Common myeloid progenitor, CD34-positive (primary cell): ENCODE measurements around the gene PTPRN2.

Experiments
- CTCF ChIA-PET: fragments of 350-600 bp; sonication (Branson Sonifier 250); formaldehyde crosslinking; loops from one replicate; lab custom pipeline; 2021; ENCODE audit warnings: antibody characterized with exemption; lab: Charles Lee
- POLR2A ChIA-PET: fragments of 350-600 bp; sonication (Branson Sonifier 250); formaldehyde crosslinking; loops from one replicate; lab custom pipeline; 2021; ENCODE audit warnings: antibody characterized with exemption; lab: Charles Lee
- DNase-seq, 3 donors: peaks; one replicate each; pipeline versions ENCODE4 v3.0.0 to v3.0.0-alpha.2; 2013
- H3K27ac ChIP-seq, 2 experiments: 1 replicate in 1 of 2; 2 replicates in 1 of 2; pipeline ENCODE4 v1.7.0; 2013; ENCODE audit warnings: inconsistent platforms in 2 of 2, low read length in 2 of 2, mild to moderate bottlenecking in 2 of 2, low read depth in 1 of 2, moderate library complexity in 1 of 2; ENCODE audit not compliant: severe bottlenecking in 2 of 2, insufficient read depth in 1 of 2, poor library complexity in 1 of 2
- H3K27me3 ChIP-seq, 5 experiments: replicated peaks in 2 of 5; 1 replicate in 3 of 5; 2 replicates in 2 of 5; pipeline versions ENCODE4 v1.6.1 to v1.7.0; 2013; ENCODE audit warnings: low read length in 4 of 5, mild to moderate bottlenecking in 2 of 5, moderate library complexity in 2 of 5, inconsistent platforms in 1 of 5; ENCODE audit not compliant: insufficient read depth in 5 of 5, control insufficient read depth in 4 of 5
- H3K36me3 ChIP-seq, 4 experiments: 1 replicate in 2 of 4; 2 replicates in 2 of 4; pipeline versions ENCODE4 v1.6.1 to v1.7.0; 2013; ENCODE audit warnings: low read length in 3 of 4, control low read depth in 1 of 4, mild to moderate bottlenecking in 1 of 4; ENCODE audit not compliant: control insufficient read depth in 4 of 4, insufficient read depth in 4 of 4
- H3K4me1 ChIP-seq, 4 experiments: 1 replicate in 3 of 4; 2 replicates in 1 of 4; pipeline versions ENCODE4 v1.6.1 to v1.7.1; 2013; ENCODE audit warnings: low read length in 3 of 4, mild to moderate bottlenecking in 3 of 4, control low read depth in 1 of 4, inconsistent platforms in 1 of 4, moderate library complexity in 1 of 4; ENCODE audit not compliant: control insufficient read depth in 4 of 4, insufficient read depth in 4 of 4; ENCODE audit errors: control extremely low read depth in 1 of 4
- H3K4me3 ChIP-seq, 7 experiments: 1 replicate in 4 of 7; 2 replicates in 3 of 7; pipeline versions ENCODE4 v1.5.1 to v1.7.0; 2013; ENCODE audit warnings: mild to moderate bottlenecking in 7 of 7, low read length in 6 of 7, moderate library complexity in 6 of 7, inconsistent platforms in 2 of 7, low read depth in 2 of 7, control low read depth in 1 of 7; ENCODE audit not compliant: insufficient read depth in 4 of 7, control insufficient read depth in 1 of 7; ENCODE audit errors: extremely low read depth in 1 of 7
- H3K9me3 ChIP-seq, 5 experiments: 1 replicate in 4 of 5; 2 replicates in 1 of 5; pipeline versions ENCODE4 v1.6.1 to v1.7.1; 2013; ENCODE audit warnings: low read length in 4 of 5, mild to moderate bottlenecking in 2 of 5, inconsistent platforms in 1 of 5, low read depth in 1 of 5, moderate library complexity in 1 of 5; ENCODE audit not compliant: control insufficient read depth in 4 of 5, insufficient read depth in 2 of 5; ENCODE audit errors: control extremely low read depth in 1 of 5
- WGBS: methylation state at CpG from one replicate; pipeline ENCODE4 v1.1.5; 2013; ENCODE audit not compliant: insufficient coverage; 5-methylcytosine and 5-hydroxymethylcytosine counted together

Gene PTPRN2

GRCh38 chr7:157925383-157925875 lies 662.2 kb downstream of the PTPRN2 start:
- Histone ChIP-seq H3K36me3 (no peaks in the 10 kb centered on the region), H3K9me3 (peaks cover 0 to 7% (median 0%) of the 10 kb centered on the region in 5 experiments), H3K4me3 (no peak overlapping the region), H3K27ac (no peak overlapping the region), H3K27me3 (peaks cover 0 to 50% (median 4%) of the 10 kb centered on the region in 5 experiments), H3K4me1 (no peaks in the 10 kb centered on the region)
- ChIA-PET CTCF (no interaction called here), POLR2A (no interaction called here)
- no peak for DNase-seq
- 94% methylated on average over 12 of the region's 17 CpGs for WGBS

GRCh38 chr7:157923903-157924630 lies 663.6 kb downstream of the PTPRN2 start:
- H3K4me3 ChIP-seq: no peak overlapping the region
- H3K27ac ChIP-seq: no peak overlapping the region
- POLR2A ChIA-PET: no interaction called here
- WGBS: 90% methylated on average over 14 of the region's 16 CpGs
- H3K4me1 ChIP-seq: no peaks in the 10 kb centered on the region
- H3K9me3 ChIP-seq: peaks cover 0 to 7% (median 0%) of the 10 kb centered on the region in 5 experiments
- H3K27me3 ChIP-seq: peaks cover 0 to 41% (median 4%) of the 10 kb centered on the region in 5 experiments
- DNase-seq: no peak
- CTCF ChIA-PET: no interaction called here
- H3K36me3 ChIP-seq: no peaks in the 10 kb centered on the region

GRCh38 chr7:157922576-157922975 lies 665.0 kb downstream of the PTPRN2 start:
- no peak for DNase-seq
- Histone ChIP-seq H3K27ac (no peak overlapping the region), H3K4me3 (no peak overlapping the region), H3K4me1 (no peaks in the 10 kb centered on the region), H3K9me3 (peaks cover 0 to 7% (median 0%) of the 10 kb centered on the region in 5 experiments), H3K27me3 (peaks cover 0 to 33% (median 2%) of the 10 kb centered on the region in 5 experiments), H3K36me3 (no peaks in the 10 kb centered on the region)
- POLR2A ChIA-PET: no interaction called here
- CTCF ChIA-PET: no interaction called here
- WGBS: 83% methylated on average over 5 of the region's 8 CpGs

- ChIA-PET CTCF (no interaction called here), POLR2A (no interaction called here)
- WGBS: 96% methylated on average over 14 of the region's 29 CpGs
- DNase-seq: no peak
- no peak overlapping the region for H3K27ac ChIP-seq
- peaks cover 0 to 14% (median 0%) of the 10 kb centered on the region in 5 experiments for H3K27me3 ChIP-seq
- H3K4me1 ChIP-seq: no peaks in the 10 kb centered on the region
- peaks cover 2 to 15% (median 5%) of the 10 kb centered on the region in 5 experiments for H3K9me3 ChIP-seq
- H3K4me3 ChIP-seq: no peak overlapping the region
- H3K36me3 ChIP-seq: no peaks in the 10 kb centered on the region
These were observed 669.1 kb downstream of the PTPRN2 start for GRCh38 chr7:157918326-157919080.

GRCh38 chr7:157916946-157917640 lies 670.5 kb downstream of the PTPRN2 start:
- H3K36me3 ChIP-seq: no peaks in the 10 kb centered on the region
- CTCF ChIA-PET: no interaction called here
- H3K9me3 ChIP-seq: peaks cover 2 to 15% (median 5%) of the 10 kb centered on the region in 5 experiments
- DNase-seq: no peak
- WGBS: 95% methylated on average over 12 of the region's 23 CpGs
- peaks cover 0 to 14% (median 0%) of the 10 kb centered on the region in 5 experiments for H3K27me3 ChIP-seq
- no peaks in the 10 kb centered on the region for H3K4me1 ChIP-seq
- no peak overlapping the region for H3K27ac ChIP-seq
- POLR2A ChIA-PET: no interaction called here
- H3K4me3 ChIP-seq: no peak overlapping the region

- ChIA-PET POLR2A (no interaction called here), CTCF (no interaction called here)
- Histone ChIP-seq H3K27ac (no peak overlapping the region), H3K4me3 (no peak overlapping the region), H3K9me3 (peaks cover 2 to 18% (median 8%) of the 10 kb centered on the region in 5 experiments), H3K36me3 (no peaks in the 10 kb centered on the region), H3K27me3 (peaks cover 0 to 8% (median 0%) of the 10 kb centered on the region in 5 experiments), H3K4me1 (peaks cover 0 to 4% (median 0%) of the 10 kb centered on the region in 4 experiments)
- DNase-seq: no peak
- WGBS: 99% methylated on average over 20 of the region's 35 CpGs
These were observed 677.2 kb downstream of the PTPRN2 start for GRCh38 chr7:157910446-157910845.
